GM12878 (cell line): ENCODE results near the gene IMPG2. TPM values are rescaled to one million over a fixed set of nuclear protein-coding genes. Genes with fewer than 3 reads are reported as not detected.

ENCODE experiments used
- ATAC-seq: fragments of 200-7000 bp; cut with Tn5 transposase; 3 replicates; pipeline ENCODE4 v1.9.1; 2020; ENCODE audit warnings: mild to moderate bottlenecking, moderate library complexity
- BruUV-seq: library from RNA; stranded (reverse); fragments of 400-500 nt; replicated peaks from 2 replicates; lab custom pipeline; 2021; lab: Mats Ljungman, UMichigan
- CTCF ChIA-PET: fragments of 300-600 bp; sonication (Branson Sonifier 250); formaldehyde crosslinking; extraction: SDS; loops from one replicate; lab custom pipeline; 2021; ENCODE audit warnings: inconsistent platforms; lab: Yijun Ruan, JAX
- POLR2A ChIA-PET: fragments of 350-600 bp; formaldehyde crosslinking; extraction: SDS; loops from one replicate; lab custom pipeline; 2021; ENCODE audit warnings: inconsistent platforms; lab: Charles Lee
- RAD21 ChIA-PET: fragments of 300-600 bp; sonication (Branson Sonifier 250); formaldehyde crosslinking; loops from one replicate; lab custom pipeline; 2023; ENCODE audit warnings: antibody characterized with exemption; ENCODE audit not compliant: unreplicated experiment; lab: Charles Lee
- SMC1A ChIA-PET: fragments of 300-600 bp; sonication (Branson Sonifier 250); formaldehyde crosslinking; loops from one replicate; lab custom pipeline; 2023; ENCODE audit not compliant: unreplicated experiment, uncharacterized antibody; lab: Charles Lee
- DNase-seq: peaks from one replicate; pipeline ENCODE4 v3.0.0-alpha.2; 2011; ENCODE audit warnings: low read depth, low spot score
- FAIRE-seq: peaks from 3 replicates; lab custom pipeline; 2011; peaks lifted over from hg19 to GRCh38; lab: Jason Lieb, UNC
- H2AFZ ChIP-seq: 2 replicates; pipeline ENCODE4 v1.6.0; 2011; ENCODE audit warnings: low read depth, low read length, control low read depth; ENCODE audit not compliant: control insufficient read depth
- H3K27ac ChIP-seq: 2 replicates; pipeline ENCODE4 v1.5.1; 2011; ENCODE audit warnings: control low read depth; ENCODE audit not compliant: control insufficient read depth, insufficient read depth
- H3K27me3 ChIP-seq, 2 experiments: replicated peaks in 1 of 2; 2 replicates each; pipeline versions ENCODE4 v1.6.0 to v1.6.1; 2011; ENCODE audit warnings: low read length in 1 of 2; ENCODE audit not compliant: control insufficient read depth in 2 of 2, insufficient read depth in 2 of 2
- H3K36me3 ChIP-seq, 2 experiments: 2 replicates each; pipeline ENCODE4 v1.5.1; 2011; ENCODE audit warnings: low read length in 1 of 2; ENCODE audit not compliant: control insufficient read depth in 2 of 2, insufficient read depth in 2 of 2
- H3K4me1 ChIP-seq: 2 replicates; pipeline ENCODE4 v1.6.1; 2011; ENCODE audit warnings: mild to moderate bottlenecking, low read length, moderate library complexity, mixed read lengths; ENCODE audit not compliant: control insufficient read depth, insufficient read depth
- H3K4me2 ChIP-seq: 2 replicates; pipeline ENCODE4 v1.6.0; 2011; ENCODE audit warnings: control low read depth; ENCODE audit not compliant: control insufficient read depth, insufficient read depth
- H3K4me3 ChIP-seq: fragments of 200-600 bp; sonication (generic); 2 replicates; pipeline ENCODE4 v1.5.1; 2016
- H3K79me2 ChIP-seq: 2 replicates; pipeline ENCODE4 v1.6.0; 2011; ENCODE audit warnings: low read length; ENCODE audit not compliant: control insufficient read depth, insufficient read depth
- H3K9ac ChIP-seq: 2 replicates; pipeline ENCODE4 v1.8.0; 2011; ENCODE audit warnings: low read length, control low read depth, mixed read lengths; ENCODE audit not compliant: control insufficient read depth, insufficient read depth
- H3K9me3 ChIP-seq: replicated peaks from 3 replicates; pipeline ENCODE4 v1.5.1; 2011; ENCODE audit warnings: mild to moderate bottlenecking, low read length; ENCODE audit not compliant: control insufficient read depth, insufficient read depth
- H4K20me1 ChIP-seq: 2 replicates; pipeline ENCODE4 v1.6.0; 2011; ENCODE audit not compliant: control insufficient read depth, insufficient read depth
- HCFC1 ChIP-seq: fragments of 150-350 bp; IDR thresholded peaks from 2 replicates; pipeline ENCODE4 v1.6.1; 2014; ENCODE audit warnings: low read length
- PRDM15 ChIP-seq: fragments of 450-650 bp; formaldehyde crosslinking; IDR thresholded peaks from 2 replicates; pipeline ENCODE4 v1.4.0; 2020; ENCODE audit warnings: mild to moderate bottlenecking, moderate library complexity
- SIN3A ChIP-seq: IDR thresholded peaks from 2 replicates; pipeline ENCODE4 v1.6.1; 2012; ENCODE audit warnings: low read depth, low read length, improper control_type of control experiment
- SPI1 ChIP-seq: IDR thresholded peaks from 2 replicates; pipeline ENCODE4 v1.6.1; 2011; ENCODE audit warnings: low read depth, mild to moderate bottlenecking, low read length, moderate library complexity, borderline replicate concordance; ENCODE audit not compliant: insufficient read depth
- SRF ChIP-seq, 2 experiments: IDR thresholded peaks; 2 replicates each; pipeline ENCODE4 v1.6.1; 2011; ENCODE audit warnings: low read depth in 2 of 2, low read length in 2 of 2, mild to moderate bottlenecking in 1 of 2, moderate library complexity in 1 of 2
- SUPT20H ChIP-seq: IDR thresholded peaks from 2 replicates; pipeline ENCODE4 v1.6.1; 2011; ENCODE audit warnings: low read depth, mild to moderate bottlenecking, low read length, moderate library complexity, borderline replicate concordance; ENCODE audit not compliant: control insufficient read depth
- TARDBP ChIP-seq: IDR thresholded peaks from 2 replicates; pipeline ENCODE4 v1.6.1; 2016; ENCODE audit warnings: borderline replicate concordance
- WGBS: methylation state at CpG from one replicate; pipeline ENCODE4 v1.1.6; 2016; ENCODE audit warnings: low lambda C conversion rate; ENCODE audit not compliant: insufficient replicate concordance, insufficient coverage; ENCODE audit errors: missing lambda C conversion rate; 5-methylcytosine and 5-hydroxymethylcytosine counted together
- in situ Hi-C: fragments of 300-500 bp; cut with MboI; formaldehyde crosslinking; loops from 9 replicates; pipeline ENCODE4 v1.14.3; 2018; ENCODE audit warnings: mixed read lengths
- intact Hi-C: fragments of 100-400 bp; cut with micrococcal nuclease; formaldehyde crosslinking; loops from one replicate; pipeline ENCODE4 v1.14.2; 2022; ENCODE audit not compliant: unreplicated experiment
- polyA plus RNA-seq, 11 experiments: library from polyadenylated mRNA; depleted of rRNA in 4 of 11; unstranded in 6 of 11; stranded (reverse) in 5 of 11; fragments of >200 nt; fragmentation: Nextera tagmentation in 4 of 11; fragmentation: Illumina TruSeq in 1 of 11; extraction: Ambion mirVana in 4 of 11; extraction: Trizol in 1 of 11; gene quantifications; 1 replicate in 1 of 11; 2 replicates in 10 of 11; pipeline versions ENCODE4 v1.2.1 to v1.2.3, GENCODE V29; 2011 to 2016; ENCODE audit warnings: inconsistent platforms in 2 of 11, missing spikeins in 2 of 11, low read depth in 1 of 11
- total RNA-seq, 4 experiments: library from RNA; depleted of rRNA in 3 of 4; stranded (reverse); fragments of >200 nt in 3 of 4; fragmentation: Illumina TruSeq in 1 of 4; extraction: Trizol in 1 of 4; gene quantifications; 2 replicates each; pipeline versions ENCODE4 v1.2.1 to v1.2.3, GENCODE V29; 2013 to 2021

IMPG2 gene
- total and polyA plus RNA-seq, 10 of the 15 experiments (the other 5 are each of a cell fraction or from before 2014, with no cell fraction given): under 0.01 to 0.17 (median 0.10) TPM; not detected in 3

GRCh38 chr3:101259485-101260341 lies 60.7 kb downstream of the IMPG2 start:
- no peak overlapping the region for H3K9ac ChIP-seq
- no peaks in the 10 kb centered on the region for H3K79me2 ChIP-seq
- in situ Hi-C loops: no loop called here
- no peak for FAIRE-seq
- no peak for DNase-seq
- WGBS: 59% methylated on average over 4 of the region's 4 CpGs
- no peaks in the 10 kb centered on the region for H3K36me3 ChIP-seq
- BruUV-seq: no TSS peak
- no peaks in the 10 kb centered on the region for H3K9me3 ChIP-seq
- H3K4me3 ChIP-seq: no peak overlapping the region
- ATAC-seq: peak; percentile 36; the same call in 1 of the 3 replicates
- POLR2A ChIA-PET: no interaction called here
- H4K20me1 ChIP-seq: no peaks in the 10 kb centered on the region
- intact Hi-C loops: no loop called here
- SMC1A ChIA-PET: interaction anchor here (0.9 kb wide), 1 partner anchor 113 kb away, joined by 3 read pairs; no protein-coding TSS in a partner anchor
- H3K27me3 ChIP-seq: no peaks in the 10 kb centered on the region
- H3K27ac ChIP-seq: no peak overlapping the region
- CTCF ChIA-PET: interaction anchor here (0.7 to 0.8 kb wide), 2 partner anchors 21 to 78 kb away, joined by 3 read pairs; no protein-coding TSS in a partner anchor
- no peak overlapping the region for H3K4me2 ChIP-seq
- RAD21 ChIA-PET: interaction anchor here (0.6 kb wide), 1 partner anchor 26 kb away, joined by 3 read pairs; no protein-coding TSS in a partner anchor
- no peak overlapping the region for H2AFZ ChIP-seq
- TF ChIP-seq SIN3A (no peak), PRDM15 (CRISPR knock-in tag) (no peak), TARDBP (no peak), HCFC1 (no peak), SRF (IDR thresholded peaks at IDR 0.05; ENCODE audit: low read depth in 2 of 2, low read length in 2 of 2) (peak in 1 of 2 experiments; percentile 71; a peak in 2 of 4 replicates), SUPT20H (no peak), SPI1 (peak; percentile 60; the same call in 1 of the 2 replicates)
- no peaks in the 10 kb centered on the region for H3K4me1 ChIP-seq
